PC-3 (cell line): Measurements from ENCODE around the gene SURF4. TPM values are rescaled to one million over a fixed set of nuclear protein-coding genes. Genes with fewer than 3 reads are reported as not detected.

Experiments used
- ATAC-seq: fragments of 200-7000 bp; cut with Tn5 transposase; 2 replicates; pipeline ENCODE4 v1.9.1; 2020; ENCODE audit warnings: mild to moderate bottlenecking, moderate library complexity
- BruUV-seq: library from RNA; stranded (reverse); fragments of 400-500 nt; replicated peaks from 2 replicates; lab custom pipeline; 2021; lab: Mats Ljungman, UMichigan
- CTCF ChIA-PET: fragments of 300-600 bp; sonication (Branson Sonifier 250); formaldehyde crosslinking; loops from one replicate; lab custom pipeline; 2022; ENCODE audit warnings: antibody characterized with exemption; lab: Charles Lee
- POLR2A ChIA-PET: fragments of 300-600 bp; sonication (Branson Sonifier 250); formaldehyde crosslinking; loops from one replicate; lab custom pipeline; 2022; ENCODE audit warnings: antibody characterized with exemption; ENCODE audit not compliant: unreplicated experiment; lab: Charles Lee
- DNase-seq: peaks from one replicate; pipeline ENCODE4 v3.0.0-alpha.2; 2015
- H2AFZ ChIP-seq: fragments of 300-600 bp; sonication (generic); 2 replicates; pipeline ENCODE4 v1.6.0; 2016; ENCODE audit warnings: antibody characterized with exemption, low read length
- H3F3A ChIP-seq: fragments of 300-600 bp; sonication (generic); one replicate; pipeline ENCODE4 v1.6.0; 2017; ENCODE audit warnings: antibody characterized with exemption, low read length, control low read depth, mild to moderate bottlenecking; ENCODE audit not compliant: unreplicated experiment
- H3K27ac ChIP-seq: fragments of 300-600 bp; sonication (generic); 2 replicates; pipeline ENCODE4 v1.5.1; 2016; ENCODE audit warnings: mild to moderate bottlenecking, low read length
- H3K27me3 ChIP-seq: fragments of 300-600 bp; sonication (generic); 2 replicates; pipeline ENCODE4 v1.6.1; 2016; ENCODE audit warnings: low read length, mixed read lengths
- H3K36me3 ChIP-seq: fragments of 300-600 bp; sonication (generic); 2 replicates; pipeline ENCODE4 v1.6.1; 2016; ENCODE audit warnings: low read depth, mixed run types, low read length, mixed read lengths
- H3K4me1 ChIP-seq: fragments of 300-600 bp; sonication (generic); 2 replicates; pipeline ENCODE4 v1.5.1; 2016; ENCODE audit warnings: low read length; ENCODE audit not compliant: insufficient read depth
- H3K4me2 ChIP-seq: fragments of 300-600 bp; sonication (generic); 2 replicates; pipeline ENCODE4 v1.6.0; 2016; ENCODE audit warnings: low read length
- H3K4me3 ChIP-seq: fragments of 300-600 bp; sonication (generic); 2 replicates; pipeline ENCODE4 v1.5.1; 2016; ENCODE audit warnings: mild to moderate bottlenecking, low read length, mixed read lengths
- H3K79me2 ChIP-seq: fragments of 300-600 bp; sonication (generic); 2 replicates; pipeline ENCODE4 v1.6.1; 2017; ENCODE audit warnings: low read length, mixed read lengths
- H3K9ac ChIP-seq: fragments of 300-600 bp; sonication (generic); 2 replicates; pipeline ENCODE4 v1.6.0; 2016; ENCODE audit warnings: mild to moderate bottlenecking, low read length
- H3K9me2 ChIP-seq: fragments of 300-600 bp; sonication (generic); replicated peaks from 2 replicates; pipeline ENCODE4 v1.6.1; 2016; ENCODE audit warnings: mixed run types, low read length, mixed read lengths
- H3K9me3 ChIP-seq: fragments of 300-600 bp; sonication (generic); 2 replicates; pipeline ENCODE4 v1.6.1; 2016; ENCODE audit warnings: low read length, mixed read lengths
- H4K20me1 ChIP-seq: fragments of 300-600 bp; sonication (generic); 2 replicates; pipeline ENCODE4 v1.6.1; 2016; ENCODE audit warnings: low read length, mixed read lengths
- EZH2 ChIP-seq: fragments of 300-600 bp; sonication (generic); IDR thresholded peaks from one replicate; pipeline ENCODE4 v1.6.1; 2017; ENCODE audit warnings: antibody characterized with exemption, mild to moderate bottlenecking, low read length; ENCODE audit not compliant: unreplicated experiment
- EZH2phosphoT487 ChIP-seq: fragments of 300-600 bp; sonication (generic); IDR thresholded peaks from 2 replicates; pipeline ENCODE4 v1.6.1; 2018; ENCODE audit warnings: mild to moderate bottlenecking, antibody characterized with exemption, low read length, borderline replicate concordance
- intact Hi-C: fragments of 100-400 bp; cut with micrococcal nuclease; formaldehyde crosslinking; loops from 2 replicates; pipeline ENCODE4 v1.9.0; 2023
- total RNA-seq: library from RNA; depleted of rRNA; stranded (reverse); fragments of >200 nt; gene quantifications from 2 replicates; pipeline ENCODE4 v1.2.3, GENCODE V29; 2014
- TF ChIP-seq, protein P1 (sequence below): fragments of 300-600 bp; sonication (generic); conservative IDR thresholded peaks from 2 replicates; pipeline ENCODE4 v1.5.1; 2017; ENCODE audit warnings: antibody characterized with exemption, low read depth, mild to moderate bottlenecking, low read length

Gene SURF4
- total RNA-seq, 1 experiment from 2014 or later, result 161 TPM

DNA sequence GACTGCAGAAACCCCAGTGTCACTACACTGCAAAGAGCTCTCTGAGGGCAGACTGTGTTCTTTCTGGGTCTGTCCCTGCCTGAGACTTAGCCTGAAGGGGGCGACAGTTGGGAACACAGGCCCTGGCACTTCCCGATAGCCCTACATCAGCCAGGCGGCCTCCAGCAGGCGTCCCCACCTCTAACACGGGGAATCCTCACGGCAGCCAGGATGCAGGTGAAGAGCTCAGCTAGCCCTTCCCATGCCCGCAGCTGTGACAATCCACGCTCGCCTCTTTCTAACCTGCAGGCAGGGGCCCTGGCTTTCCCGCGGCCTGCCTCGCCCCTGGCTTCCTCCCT is 33.8 kb downstream of the SURF4 start:
- no peak for ATAC-seq
- DNase-seq, result no peak
- Histone ChIP-seq H3K4me3 (no peak overlapping the region), H2AFZ (no peak overlapping the region), H3F3A (no peaks in the 10 kb centered on the region), H3K9me3 (no peaks in the 10 kb centered on the region), H3K9me2 (no peaks in the 10 kb centered on the region), H3K36me3 (no peaks in the 10 kb centered on the region; the same call in 1 of the 2 replicates), H3K27me3 (no peaks in the 10 kb centered on the region), H3K9ac (no peak overlapping the region), H4K20me1 (no peaks in the 10 kb centered on the region), H3K4me1 (peaks cover 4% of the 10 kb centered on the region), H3K4me2 (no peak overlapping the region), H3K79me2 (peaks cover 16% of the 10 kb centered on the region), H3K27ac (no peak overlapping the region)
- POLR2A ChIA-PET, result no interaction called here
- BruUV-seq, result no TSS peak
- CTCF ChIA-PET, result no interaction called here
- intact Hi-C loops, result no loop called here
- TF ChIP-seq EZH2, result no peak

DNA sequence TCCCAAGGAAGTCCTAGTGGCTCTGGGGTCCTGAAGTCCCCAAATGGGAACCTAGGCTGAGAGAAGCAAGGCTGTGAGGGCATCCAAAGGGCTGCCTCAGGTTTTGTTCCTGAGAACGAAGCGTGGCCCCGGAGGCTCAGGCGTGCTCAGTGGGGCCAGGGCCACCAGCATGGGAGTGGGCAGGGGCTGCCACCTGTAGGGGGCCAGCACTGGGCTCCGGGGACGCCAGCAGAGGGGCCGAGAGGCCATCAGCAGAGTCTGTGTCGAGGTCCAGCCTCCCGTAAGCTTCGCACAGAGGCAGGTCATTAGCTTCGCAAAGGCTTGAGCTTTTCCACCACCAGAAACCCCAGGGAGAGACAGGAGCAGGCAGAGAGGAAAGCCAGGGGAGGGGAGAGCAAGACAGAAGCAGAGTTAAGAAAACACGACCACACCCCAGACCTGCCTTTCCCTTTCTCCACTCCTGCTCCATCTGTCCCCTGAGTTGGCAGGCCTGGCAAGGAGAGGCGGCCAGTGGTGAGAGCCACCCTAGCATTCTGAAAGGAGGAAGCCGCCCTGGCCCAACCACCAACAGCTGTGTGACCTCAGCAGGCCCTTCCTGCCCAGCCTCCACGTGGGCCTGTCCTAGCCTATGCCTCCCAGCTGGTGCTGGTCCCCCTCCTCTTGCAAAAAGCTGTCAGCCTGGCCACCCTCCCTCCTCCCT is 34.3 kb downstream of the SURF4 start:
- ChIA-PET POLR2A (no interaction called here), CTCF (no interaction called here)
- H3K79me2 ChIP-seq, result peaks cover 11% of the 10 kb centered on the region
- BruUV-seq, result no TSS peak
- H3K4me1 ChIP-seq, result peaks cover 4% of the 10 kb centered on the region
- intact Hi-C loops, result no loop called here
- ATAC-seq (no peak), DNase-seq (no peak)
- H3K4me2 ChIP-seq, result no peak overlapping the region
- H3F3A ChIP-seq, result no peaks in the 10 kb centered on the region
- no peaks in the 10 kb centered on the region; the same call in 1 of the 2 replicates for H3K36me3 ChIP-seq
- H3K9me3 ChIP-seq, result no peaks in the 10 kb centered on the region
- H3K9me2 ChIP-seq, result no peaks in the 10 kb centered on the region
- H4K20me1 ChIP-seq, result no peaks in the 10 kb centered on the region
- TF ChIP-seq EZH2, result no peak
- TF ChIP-seq, protein P1, sequence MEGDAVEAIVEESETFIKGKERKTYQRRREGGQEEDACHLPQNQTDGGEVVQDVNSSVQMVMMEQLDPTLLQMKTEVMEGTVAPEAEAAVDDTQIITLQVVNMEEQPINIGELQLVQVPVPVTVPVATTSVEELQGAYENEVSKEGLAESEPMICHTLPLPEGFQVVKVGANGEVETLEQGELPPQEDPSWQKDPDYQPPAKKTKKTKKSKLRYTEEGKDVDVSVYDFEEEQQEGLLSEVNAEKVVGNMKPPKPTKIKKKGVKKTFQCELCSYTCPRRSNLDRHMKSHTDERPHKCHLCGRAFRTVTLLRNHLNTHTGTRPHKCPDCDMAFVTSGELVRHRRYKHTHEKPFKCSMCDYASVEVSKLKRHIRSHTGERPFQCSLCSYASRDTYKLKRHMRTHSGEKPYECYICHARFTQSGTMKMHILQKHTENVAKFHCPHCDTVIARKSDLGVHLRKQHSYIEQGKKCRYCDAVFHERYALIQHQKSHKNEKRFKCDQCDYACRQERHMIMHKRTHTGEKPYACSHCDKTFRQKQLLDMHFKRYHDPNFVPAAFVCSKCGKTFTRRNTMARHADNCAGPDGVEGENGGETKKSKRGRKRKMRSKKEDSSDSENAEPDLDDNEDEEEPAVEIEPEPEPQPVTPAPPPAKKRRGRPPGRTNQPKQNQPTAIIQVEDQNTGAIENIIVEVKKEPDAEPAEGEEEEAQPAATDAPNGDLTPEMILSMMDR, result no peak
- TF ChIP-seq EZH2phosphoT487, result no peak
- no peak overlapping the region for H3K9ac ChIP-seq
- H3K27me3 ChIP-seq, result no peaks in the 10 kb centered on the region
- no peak overlapping the region for H2AFZ ChIP-seq
- H3K27ac ChIP-seq, result no peak overlapping the region
- H3K4me3 ChIP-seq, result no peak overlapping the region

DNA sequence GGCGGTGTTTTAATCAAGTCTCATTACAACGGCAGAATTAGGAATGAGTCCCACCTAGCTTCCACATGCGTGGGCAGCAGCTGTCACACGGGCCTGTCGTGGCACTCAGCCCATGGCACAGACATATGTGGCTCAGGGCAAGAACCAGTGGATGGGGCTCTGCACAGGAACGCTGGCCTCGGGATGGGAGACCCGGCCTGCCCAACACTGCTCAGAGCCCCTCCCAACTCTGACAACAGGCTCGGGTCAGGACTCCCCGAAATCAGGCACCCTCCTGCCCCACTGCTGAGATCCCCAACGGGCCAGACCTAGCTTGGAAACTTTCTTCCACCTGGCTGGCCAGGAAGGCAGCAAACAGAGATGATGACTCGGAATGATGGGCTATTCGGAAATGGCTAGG is 34.9 kb downstream of the SURF4 start:
- no TSS peak for BruUV-seq
- CTCF ChIA-PET, result no interaction called here
- H3K36me3 ChIP-seq, result no peaks in the 10 kb centered on the region; the same call in 1 of the 2 replicates

More for the DNA sequence above, 34.9 kb downstream of the SURF4 start:
- Histone ChIP-seq H3F3A (no peaks in the 10 kb centered on the region), H3K27ac (no peak overlapping the region), H3K9me2 (no peaks in the 10 kb centered on the region), H3K9ac (no peak overlapping the region), H4K20me1 (no peaks in the 10 kb centered on the region), H3K4me2 (no peak overlapping the region), H3K4me1 (peaks cover 5% of the 10 kb centered on the region), H3K27me3 (no peaks in the 10 kb centered on the region), H3K4me3 (no peak overlapping the region), H3K9me3 (no peaks in the 10 kb centered on the region), H3K79me2 (peaks cover 6% of the 10 kb centered on the region), H2AFZ (no peak overlapping the region)
- POLR2A ChIA-PET, result no interaction called here
- intact Hi-C loops, result no loop called here
- DNase-seq, result no peak
- no peak for ATAC-seq
- TF ChIP-seq EZH2phosphoT487 (no peak), EZH2 (no peak)
- TF ChIP-seq, protein P1, result no peak
